Left ventricle myocardium inferior (tissue), 1 donor: ENCODE measurements around the gene ZSCAN16. TPM values are rescaled to one million over a fixed set of nuclear protein-coding genes. Genes with fewer than 3 reads are reported as not detected.
A peak's percentile ranks its signal among the peaks of the same experiment; 100 is the strongest.

Experiments used
- DNase-seq: peaks from one replicate; pipeline ENCODE4 v3.0.0-alpha.2; 2020
- H3K27ac ChIP-seq: fragments of 200-600 bp; replicated peaks from 2 replicates; pipeline ENCODE4 v1.8.0; 2021
- H3K27me3 ChIP-seq: fragments of 200-600 bp; 2 replicates; pipeline ENCODE4 v1.8.0; 2021; ENCODE audit warnings: low read depth
- H3K36me3 ChIP-seq: fragments of 200-600 bp; 2 replicates; pipeline ENCODE4 v1.8.0; 2021
- H3K4me1 ChIP-seq: fragments of 200-600 bp; 2 replicates; pipeline ENCODE4 v1.8.0; 2021
- H3K4me3 ChIP-seq: fragments of 200-600 bp; 2 replicates; pipeline ENCODE4 v1.8.0; 2021; ENCODE audit warnings: mild to moderate bottlenecking, moderate library complexity
- H3K9me3 ChIP-seq: fragments of 200-600 bp; replicated peaks from 2 replicates; pipeline ENCODE4 v1.8.0; 2021
- intact Hi-C: fragments of 100-400 bp; cut with micrococcal nuclease; formaldehyde crosslinking; loops from one replicate; pipeline ENCODE4 v1.11.0; 2022
- total RNA-seq: library from RNA; stranded (reverse); fragmentation: NEBNext Ultra II Directional; extraction: Animal tissue kit (Norgen Biotek cat#: 25700); gene quantifications from one replicate; pipeline ENCODE4 v1.2.1, GENCODE V29; 2021
- TF ChIP-seq, protein P1 (sequence below): fragments of 200-600 bp; IDR thresholded peaks from 2 replicates; pipeline ENCODE4 v1.8.0; 2021; ENCODE audit warnings: antibody characterized with exemption, mild to moderate bottlenecking, borderline replicate concordance
- donor health status: DM: no; HTN: yes; CAD: no; lungs with severe emphysema.

ZSCAN16 gene
- total RNA-seq, 1 donor from 2014 or later: 2.1 TPM

DNA sequence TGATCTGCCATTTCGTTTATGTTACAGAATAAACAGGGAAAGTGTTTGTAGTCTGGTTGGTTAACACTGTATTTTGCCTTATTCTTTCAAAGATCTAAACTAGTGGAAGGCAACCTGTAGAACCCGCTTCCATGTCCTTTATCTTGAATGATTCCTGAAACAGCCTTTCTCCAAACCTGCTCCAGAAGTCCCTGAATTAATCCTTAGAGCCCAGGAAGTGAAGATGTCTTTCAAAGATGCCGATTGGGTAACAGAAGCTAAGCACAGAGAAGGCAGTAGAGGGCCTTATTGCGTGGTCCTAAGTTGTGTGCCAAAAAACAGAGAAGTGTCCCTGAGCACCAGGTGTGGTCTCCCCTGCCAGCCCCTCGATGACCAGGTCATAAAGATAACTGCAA lies 19.2 kb upstream of the ZSCAN16 start:
- Histone ChIP-seq H3K36me3 (no peaks in the 10 kb centered on the region), H3K4me1 (peaks cover 11% of the 10 kb centered on the region), H3K27ac (peak overlapping the region; percentile 79), H3K27me3 (no peaks in the 10 kb centered on the region), H3K4me3 (peak overlapping the region; percentile 87), H3K9me3 (no peaks in the 10 kb centered on the region)
- TF ChIP-seq, protein P1, sequence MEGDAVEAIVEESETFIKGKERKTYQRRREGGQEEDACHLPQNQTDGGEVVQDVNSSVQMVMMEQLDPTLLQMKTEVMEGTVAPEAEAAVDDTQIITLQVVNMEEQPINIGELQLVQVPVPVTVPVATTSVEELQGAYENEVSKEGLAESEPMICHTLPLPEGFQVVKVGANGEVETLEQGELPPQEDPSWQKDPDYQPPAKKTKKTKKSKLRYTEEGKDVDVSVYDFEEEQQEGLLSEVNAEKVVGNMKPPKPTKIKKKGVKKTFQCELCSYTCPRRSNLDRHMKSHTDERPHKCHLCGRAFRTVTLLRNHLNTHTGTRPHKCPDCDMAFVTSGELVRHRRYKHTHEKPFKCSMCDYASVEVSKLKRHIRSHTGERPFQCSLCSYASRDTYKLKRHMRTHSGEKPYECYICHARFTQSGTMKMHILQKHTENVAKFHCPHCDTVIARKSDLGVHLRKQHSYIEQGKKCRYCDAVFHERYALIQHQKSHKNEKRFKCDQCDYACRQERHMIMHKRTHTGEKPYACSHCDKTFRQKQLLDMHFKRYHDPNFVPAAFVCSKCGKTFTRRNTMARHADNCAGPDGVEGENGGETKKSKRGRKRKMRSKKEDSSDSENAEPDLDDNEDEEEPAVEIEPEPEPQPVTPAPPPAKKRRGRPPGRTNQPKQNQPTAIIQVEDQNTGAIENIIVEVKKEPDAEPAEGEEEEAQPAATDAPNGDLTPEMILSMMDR: no peak
- DNase-seq: no peak
- intact Hi-C loops: no loop called here

DNA sequence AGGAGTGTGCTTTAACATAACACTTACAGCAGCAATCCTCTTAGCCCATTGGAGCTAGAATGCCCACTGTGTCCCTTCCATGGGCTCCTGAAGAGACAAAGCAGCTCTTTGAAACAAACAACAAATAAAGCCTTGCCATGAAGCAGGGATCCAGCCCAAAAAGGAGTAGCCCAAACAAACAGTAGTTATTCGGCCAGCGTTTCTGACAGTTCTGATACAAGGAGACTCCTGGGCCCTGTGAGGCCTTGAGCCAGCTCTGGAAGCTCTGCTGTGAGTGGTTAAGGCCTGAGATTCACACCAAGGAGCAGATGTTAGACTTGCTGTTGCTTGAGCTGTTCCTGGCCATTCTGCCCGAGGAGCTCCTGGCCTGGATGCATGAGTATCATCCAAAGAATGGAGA lies 16.9 kb upstream of the ZSCAN16 start:
- Histone ChIP-seq H3K9me3 (no peaks in the 10 kb centered on the region), H3K27me3 (no peaks in the 10 kb centered on the region), H3K4me3 (no peak overlapping the region), H3K4me1 (peaks cover 11% of the 10 kb centered on the region), H3K36me3 (no peaks in the 10 kb centered on the region), H3K27ac (no peak overlapping the region)
- DNase-seq: no peak
- TF ChIP-seq, protein P1: no peak
- intact Hi-C loops: no loop called here

DNA sequence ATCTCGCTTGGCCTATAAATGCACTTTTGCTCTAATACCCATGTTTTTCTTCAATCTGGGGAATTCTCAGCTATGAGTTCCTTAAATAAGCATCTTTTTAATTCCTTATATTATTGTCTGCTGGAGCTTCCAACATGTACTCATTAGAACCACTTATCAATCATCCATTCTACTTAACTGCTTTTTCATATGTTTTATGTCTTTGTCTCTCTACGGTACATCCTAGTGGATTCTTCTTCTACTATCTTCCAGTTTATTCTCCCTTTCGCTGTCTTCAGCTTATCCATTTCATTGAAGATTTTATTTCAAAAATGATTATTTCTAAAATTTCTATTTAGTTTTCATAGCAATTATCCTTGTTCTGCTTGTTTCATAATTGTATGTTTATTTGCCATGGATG lies 12.4 kb upstream of the ZSCAN16 start:
- no peak for DNase-seq
- intact Hi-C loops: no loop called here
- TF ChIP-seq, protein P1: no peak
- no peaks in the 10 kb centered on the region for H3K4me1 ChIP-seq
- peaks cover 22% of the 10 kb centered on the region for H3K36me3 ChIP-seq
- no peak overlapping the region for H3K4me3 ChIP-seq
- no peak overlapping the region for H3K27ac ChIP-seq
- H3K27me3 ChIP-seq: no peaks in the 10 kb centered on the region
- no peaks in the 10 kb centered on the region for H3K9me3 ChIP-seq

DNA sequence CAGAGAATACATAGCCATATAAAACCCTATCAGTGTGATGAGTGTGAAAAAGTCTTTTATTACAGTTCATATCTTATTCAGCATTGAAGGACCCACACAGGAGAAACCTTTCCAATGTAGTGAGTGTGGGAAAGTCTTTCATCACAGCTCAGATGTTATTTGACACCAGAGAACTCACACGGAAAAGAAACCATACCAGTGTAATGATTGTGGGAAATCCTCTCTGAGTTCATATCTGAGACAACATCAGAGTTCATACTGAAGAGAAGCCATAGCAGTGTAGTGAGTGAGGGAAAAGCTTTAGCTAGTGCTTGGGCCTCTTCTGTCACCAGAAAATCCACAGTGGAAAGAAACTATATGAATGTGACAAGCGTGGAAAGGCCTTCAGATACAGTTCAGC lies 8.6 kb upstream of the ZSCAN16 start:
- Histone ChIP-seq H3K27me3 (no peaks in the 10 kb centered on the region), H3K4me3 (no peak overlapping the region), H3K36me3 (peaks cover 58% of the 10 kb centered on the region), H3K9me3 (no peaks in the 10 kb centered on the region), H3K4me1 (no peaks in the 10 kb centered on the region), H3K27ac (no peak overlapping the region)
- intact Hi-C loops: no loop called here
- no peak for DNase-seq
- TF ChIP-seq, protein P1: no peak

DNA sequence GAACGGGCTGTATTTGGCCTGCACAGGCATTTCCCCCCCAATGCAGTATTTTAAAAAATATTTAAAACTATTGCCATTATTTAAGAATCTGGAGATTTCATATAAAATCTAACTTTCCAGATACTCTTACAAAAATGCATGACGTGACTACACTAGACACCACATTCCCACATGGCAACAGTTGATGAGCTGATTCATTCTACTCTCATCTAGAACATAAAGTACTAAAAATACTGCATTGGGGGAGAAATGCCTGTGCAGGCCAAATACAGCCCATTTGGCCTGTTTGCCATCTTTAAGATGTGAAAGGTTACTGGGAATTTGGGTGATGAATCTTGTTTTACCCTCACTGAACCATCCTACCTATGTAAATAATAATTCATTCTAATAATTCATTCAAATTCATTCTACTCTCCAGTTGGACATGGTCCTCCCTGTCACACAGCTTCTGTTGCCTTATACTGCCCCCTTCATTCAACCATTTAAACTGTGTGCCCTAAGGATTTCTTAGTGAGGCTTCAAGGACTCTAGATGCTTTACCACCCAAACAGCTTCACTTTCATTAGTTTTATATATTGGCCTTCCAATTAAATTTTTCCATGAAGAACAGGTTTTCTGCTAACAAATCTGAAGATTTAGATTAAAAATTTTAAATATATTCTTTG lies 6.9 kb upstream of the ZSCAN16 start:
- Histone ChIP-seq H3K4me1 (no peaks in the 10 kb centered on the region), H3K27ac (no peak overlapping the region), H3K9me3 (no peaks in the 10 kb centered on the region), H3K4me3 (no peak overlapping the region), H3K36me3 (peaks cover 74% of the 10 kb centered on the region), H3K27me3 (no peaks in the 10 kb centered on the region)
- no peak for DNase-seq
- TF ChIP-seq, protein P1: no peak
- intact Hi-C loops: no loop called here
